Tibial nerve (tissue), 3 donors: ENCODE measurements around the gene MEP1A.

Experiments
- POLR2A ChIP-seq, 2 donors: fragments of 450-650 bp; IDR thresholded peaks; one replicate each; pipeline ENCODE4 v1.6.1; 2017; ENCODE audit warnings: antibody characterized with exemption in 2 of 2, mild to moderate bottlenecking in 2 of 2, moderate library complexity in 2 of 2
- TF ChIP-seq, protein P1 (sequence below), 5 experiments: fragments of 200-600 bp in 3 of 5; fragments of 450-650 bp in 2 of 5; sonication (generic) in 3 of 5; IDR thresholded peaks; one replicate each; pipeline ENCODE4 v1.5.1; 2016 to 2019; ENCODE audit warnings: antibody characterized with exemption in 5 of 5, mild to moderate bottlenecking in 3 of 5, moderate library complexity in 2 of 5

DNA sequence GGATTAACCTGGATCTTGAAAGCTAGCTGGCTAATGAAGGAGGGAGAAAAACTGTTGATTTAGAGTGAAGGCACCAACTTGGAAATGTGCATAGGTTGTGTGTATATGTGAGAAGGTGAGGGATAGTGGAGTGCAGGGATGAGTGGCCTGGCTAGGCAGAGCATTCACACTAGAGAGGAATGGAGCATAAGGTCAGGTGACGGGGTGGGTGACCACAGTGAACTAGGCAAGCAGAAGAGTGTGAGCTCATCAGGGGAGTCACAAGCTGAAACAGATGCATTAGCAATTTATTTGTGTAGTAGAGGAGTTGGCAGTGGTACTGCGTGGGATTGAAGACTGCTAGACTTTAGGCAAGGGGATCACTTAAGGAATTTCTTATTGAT is 36.0 kb upstream of the MEP1A start:
- TF ChIP-seq POLR2A (IDR thresholded peaks at IDR 0.05) = no peak
- TF ChIP-seq, protein P1, sequence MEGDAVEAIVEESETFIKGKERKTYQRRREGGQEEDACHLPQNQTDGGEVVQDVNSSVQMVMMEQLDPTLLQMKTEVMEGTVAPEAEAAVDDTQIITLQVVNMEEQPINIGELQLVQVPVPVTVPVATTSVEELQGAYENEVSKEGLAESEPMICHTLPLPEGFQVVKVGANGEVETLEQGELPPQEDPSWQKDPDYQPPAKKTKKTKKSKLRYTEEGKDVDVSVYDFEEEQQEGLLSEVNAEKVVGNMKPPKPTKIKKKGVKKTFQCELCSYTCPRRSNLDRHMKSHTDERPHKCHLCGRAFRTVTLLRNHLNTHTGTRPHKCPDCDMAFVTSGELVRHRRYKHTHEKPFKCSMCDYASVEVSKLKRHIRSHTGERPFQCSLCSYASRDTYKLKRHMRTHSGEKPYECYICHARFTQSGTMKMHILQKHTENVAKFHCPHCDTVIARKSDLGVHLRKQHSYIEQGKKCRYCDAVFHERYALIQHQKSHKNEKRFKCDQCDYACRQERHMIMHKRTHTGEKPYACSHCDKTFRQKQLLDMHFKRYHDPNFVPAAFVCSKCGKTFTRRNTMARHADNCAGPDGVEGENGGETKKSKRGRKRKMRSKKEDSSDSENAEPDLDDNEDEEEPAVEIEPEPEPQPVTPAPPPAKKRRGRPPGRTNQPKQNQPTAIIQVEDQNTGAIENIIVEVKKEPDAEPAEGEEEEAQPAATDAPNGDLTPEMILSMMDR (IDR thresholded peaks at IDR 0.05) = no peak
